PFSK-1 (cell line): ENCODE measurements around the gene EEF1G.

Experiments used
- POLR2AphosphoS5 ChIP-seq: IDR thresholded peaks from 2 replicates; pipeline ENCODE4 v1.6.1; 2012; ENCODE audit warnings: low read depth, mild to moderate bottlenecking, control low read depth, low read length, moderate library complexity
- REST ChIP-seq, 2 experiments: IDR thresholded peaks; 2 replicates each; pipeline versions ENCODE4 v1.6.1 to v1.8.0; 2011 to 2012; ENCODE audit warnings: low read depth in 2 of 2, low read length in 2 of 2, control low read depth in 1 of 2, inconsistent platforms in 1 of 2, mild to moderate bottlenecking in 1 of 2, moderate library complexity in 1 of 2; ENCODE audit not compliant: insufficient read depth in 1 of 2

DNA sequence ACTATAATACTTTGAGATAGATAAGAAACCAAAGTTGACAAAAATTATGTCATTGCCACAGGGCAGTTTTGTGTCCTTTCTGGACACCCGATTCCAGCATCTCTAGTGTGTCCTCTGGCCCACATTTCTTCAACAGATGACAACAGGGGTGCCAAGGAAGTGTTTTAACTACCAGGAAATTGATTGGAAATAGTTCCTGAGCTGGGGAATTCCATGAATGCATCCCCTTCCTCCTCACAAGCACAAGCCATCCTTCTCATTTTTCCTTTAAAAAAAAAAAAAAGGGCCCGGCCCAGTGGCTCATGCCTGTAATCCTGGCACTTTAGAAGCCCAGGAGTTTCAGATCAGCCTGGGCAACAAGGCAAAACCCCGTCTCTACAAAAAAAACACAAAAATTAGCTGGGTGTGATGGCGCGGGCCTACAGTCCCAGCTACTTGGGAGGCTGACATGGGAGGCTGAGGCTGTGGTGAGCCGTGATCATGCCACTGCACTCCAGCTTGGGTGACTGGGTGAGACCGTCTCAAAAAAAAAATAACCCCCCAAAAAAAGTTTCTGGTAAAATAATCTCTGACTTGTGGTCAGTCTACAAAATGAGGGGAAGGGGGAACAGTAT lies 48.9 kb upstream of the EEF1G start:
- TF ChIP-seq REST (IDR thresholded peaks at IDR 0.05; ENCODE audit: insufficient read depth in 1 of 2, low read depth in 2 of 2, low read length in 2 of 2) (no peak), POLR2AphosphoS5 (no peak)
